HEK293T (cell line): ENCODE data around the gene MPHOSPH9.

Source experiments
- CTCF ChIA-PET: fragments of 350-600 bp; formaldehyde crosslinking; extraction: SDS; loops from one replicate; lab custom pipeline; 2021; ENCODE audit warnings: antibody characterized with exemption, inconsistent platforms; lab: Yijun Ruan, JAX
- POLR2A ChIA-PET: fragments of 350-600 bp; formaldehyde crosslinking; extraction: SDS; loops from one replicate; lab custom pipeline; 2020; ENCODE audit warnings: antibody characterized with exemption, inconsistent platforms; lab: Yijun Ruan, JAX
- DNase-seq: peaks from one replicate; pipeline ENCODE4 v3.0.0; 2012; ENCODE audit warnings: mixed read lengths; ENCODE audit errors: extremely low spot score
- ARNT ChIP-seq: fragments of 450-650 bp; IDR thresholded peaks from 2 replicates; pipeline ENCODE4 v1.6.1; 2017; ENCODE audit warnings: mild to moderate bottlenecking
- BHLHE40 ChIP-seq: fragments of 450-650 bp; IDR thresholded peaks from 2 replicates; pipeline ENCODE4 v1.6.1; 2016; ENCODE audit warnings: mild to moderate bottlenecking, moderate library complexity, borderline replicate concordance
- CTBP1 ChIP-seq: fragments of 450-650 bp; IDR thresholded peaks from 2 replicates; pipeline ENCODE4 v1.6.1; 2016; ENCODE audit warnings: borderline replicate concordance
- ELF4 ChIP-seq: fragments of 450-650 bp; IDR thresholded peaks from 2 replicates; pipeline ENCODE4 v1.6.1; 2017; ENCODE audit warnings: antibody characterized with exemption
- FOXA1 ChIP-seq: fragments of 450-650 bp; IDR thresholded peaks from 2 replicates; pipeline ENCODE4 v1.6.1; 2016; ENCODE audit warnings: mild to moderate bottlenecking
- FOXK2 ChIP-seq: fragments of 450-650 bp; IDR thresholded peaks from 2 replicates; pipeline ENCODE4 v1.6.1; 2016; ENCODE audit warnings: mild to moderate bottlenecking
- FOXM1 ChIP-seq: fragments of 450-650 bp; IDR thresholded peaks from 2 replicates; pipeline ENCODE4 v1.6.1; 2017; ENCODE audit warnings: mild to moderate bottlenecking, borderline replicate concordance
- HDGF ChIP-seq: fragments of 450-650 bp; IDR thresholded peaks from 2 replicates; pipeline ENCODE4 v1.6.1; 2017; ENCODE audit warnings: antibody characterized with exemption, borderline replicate concordance
- L3MBTL2 ChIP-seq: fragments of 450-650 bp; conservative IDR thresholded peaks from 2 replicates; pipeline ENCODE4 v1.6.1; 2016; ENCODE audit warnings: mild to moderate bottlenecking
- LEF1 ChIP-seq: fragments of 450-650 bp; IDR thresholded peaks from 2 replicates; pipeline ENCODE4 v1.6.1; 2017; ENCODE audit warnings: mild to moderate bottlenecking, borderline replicate concordance
- NFRKB ChIP-seq: fragments of 450-650 bp; IDR thresholded peaks from 2 replicates; pipeline ENCODE4 v1.6.1; 2016; ENCODE audit warnings: mild to moderate bottlenecking, moderate library complexity
- SP1 ChIP-seq: fragments of 450-650 bp; IDR thresholded peaks from 2 replicates; pipeline ENCODE4 v1.6.1; 2017
- SUZ12 ChIP-seq: fragments of 450-650 bp; IDR thresholded peaks from 2 replicates; pipeline ENCODE4 v1.6.1; 2016; ENCODE audit warnings: mild to moderate bottlenecking
- TARDBP ChIP-seq: fragments of 450-650 bp; IDR thresholded peaks from 2 replicates; pipeline ENCODE4 v1.6.1; 2016
- ZNF384 ChIP-seq: fragments of 450-650 bp; IDR thresholded peaks from 2 replicates; pipeline ENCODE4 v1.6.1; 2016
- TF ChIP-seq, protein P1 (sequence below): fragments of 450-650 bp; IDR thresholded peaks from 2 replicates; pipeline ENCODE4 v1.6.1; 2016

Gene MPHOSPH9

GRCh38 chr12:123148655-123149054 lies 84.3 kb downstream of the MPHOSPH9 start:
- POLR2A ChIA-PET = interaction anchor here (1.4 kb wide), 1 partner anchor 84 kb away, joined by 3 read pairs; no protein-coding TSS in a partner anchor
- CTCF ChIA-PET = interaction anchor here (0.6 kb wide), 1 partner anchor 64 kb away, joined by 3 read pairs; no protein-coding TSS in a partner anchor
- DNase-seq = no peak
- TF ChIP-seq FOXA1 = no peak
- no peak for TF ChIP-seq NFRKB
- TF ChIP-seq HDGF = no peak
- no peak for TF ChIP-seq TARDBP
- no peak for TF ChIP-seq SUZ12
- TF ChIP-seq, protein P1, sequence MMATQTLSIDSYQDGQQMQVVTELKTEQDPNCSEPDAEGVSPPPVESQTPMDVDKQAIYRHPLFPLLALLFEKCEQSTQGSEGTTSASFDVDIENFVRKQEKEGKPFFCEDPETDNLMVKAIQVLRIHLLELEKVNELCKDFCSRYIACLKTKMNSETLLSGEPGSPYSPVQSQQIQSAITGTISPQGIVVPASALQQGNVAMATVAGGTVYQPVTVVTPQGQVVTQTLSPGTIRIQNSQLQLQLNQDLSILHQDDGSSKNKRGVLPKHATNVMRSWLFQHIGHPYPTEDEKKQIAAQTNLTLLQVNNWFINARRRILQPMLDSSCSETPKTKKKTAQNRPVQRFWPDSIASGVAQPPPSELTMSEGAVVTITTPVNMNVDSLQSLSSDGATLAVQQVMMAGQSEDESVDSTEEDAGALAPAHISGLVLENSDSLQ = no peak
- no peak for TF ChIP-seq FOXM1
- no peak for TF ChIP-seq CTBP1
- TF ChIP-seq FOXK2 = no peak
- TF ChIP-seq SP1 = no peak
- TF ChIP-seq ARNT = no peak

DNA sequence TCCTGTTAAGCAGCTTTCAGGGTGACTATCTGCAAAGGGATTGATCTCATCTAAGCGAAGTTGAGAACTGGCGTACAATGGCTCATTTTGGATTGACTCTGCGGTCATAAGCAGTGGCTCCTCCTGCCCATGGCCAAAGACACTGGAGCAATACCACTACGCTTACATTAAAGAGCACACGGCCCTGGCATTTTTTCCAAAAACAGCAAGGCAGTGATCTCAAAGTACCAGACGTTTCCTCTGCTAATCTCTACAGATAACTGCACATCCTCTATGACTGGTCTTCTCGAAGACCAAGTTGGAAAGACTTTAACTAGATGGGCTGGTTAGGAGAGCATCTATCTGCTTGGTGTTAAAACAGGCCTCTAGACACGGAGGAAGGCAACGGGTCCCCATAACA lies 84.7 kb downstream of the MPHOSPH9 start:
- POLR2A ChIA-PET = no interaction called here
- no peak for TF ChIP-seq L3MBTL2
- TF ChIP-seq, protein P1 = no peak
- no peak for TF ChIP-seq FOXA1
- no peak for TF ChIP-seq TARDBP
- no peak for TF ChIP-seq ELF4
- no peak for TF ChIP-seq FOXK2
- no peak for TF ChIP-seq ARNT
- no peak for TF ChIP-seq SP1
- TF ChIP-seq LEF1 = no peak
- no peak for TF ChIP-seq ZNF384
- TF ChIP-seq HDGF = no peak
- TF ChIP-seq NFRKB = no peak
- TF ChIP-seq SUZ12 = no peak
- no peak for TF ChIP-seq BHLHE40
- TF ChIP-seq FOXM1 = no peak
- TF ChIP-seq CTBP1 = no peak
- CTCF ChIA-PET = no interaction called here
- no peak for DNase-seq

DNA sequence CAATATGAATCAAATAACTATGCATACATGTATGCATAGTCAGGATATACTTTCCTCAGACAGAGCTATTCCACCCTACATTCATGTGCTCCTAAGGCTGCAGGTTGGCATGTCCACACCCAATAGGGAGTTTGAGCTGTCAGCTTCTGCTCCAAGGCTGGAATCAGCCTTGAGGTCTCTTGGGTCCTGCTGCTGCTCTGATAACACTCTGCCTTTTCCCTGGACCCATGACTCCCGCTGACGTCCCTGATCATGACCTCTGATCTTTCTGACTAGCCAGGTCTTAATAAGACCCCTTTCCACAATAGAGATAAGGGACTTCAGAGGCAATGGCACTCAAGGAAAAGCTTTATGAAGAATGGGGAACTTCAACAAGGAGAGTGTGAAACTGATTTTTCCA lies 87.7 kb downstream of the MPHOSPH9 start:
- DNase-seq = no peak
- ChIA-PET CTCF (interaction anchor here (0.5 kb wide), 1 partner anchor 11 kb away, joined by 4 read pairs; no protein-coding TSS in a partner anchor), POLR2A (no interaction called here)
- TF ChIP-seq ZNF384 (no peak), FOXK2 (no peak), L3MBTL2 (no peak), CTBP1 (no peak), NFRKB (no peak), FOXA1 (no peak), FOXM1 (no peak), SUZ12 (no peak), HDGF (no peak), LEF1 (no peak)
- TF ChIP-seq, protein P1 = no peak

- TF ChIP-seq ELF4 = no peak
- no peak for TF ChIP-seq NFRKB
- no peak for TF ChIP-seq SP1
- no peak for DNase-seq
- ChIA-PET CTCF (interaction anchor here (0.6 kb wide), 1 partner anchor 37 kb away, joined by 4 read pairs; no protein-coding TSS in a partner anchor), POLR2A (interaction anchor here (0.9 to 3.3 kb wide), 2 partner anchors 9 to 89 kb away, joined by 3 to 9 read pairs; partner anchors contain the start of genes MPHOSPH9 and MTRFR)
Measured at GRCh38 chr12:123143736-123144461, 89.0 kb downstream of the MPHOSPH9 start.

DNA sequence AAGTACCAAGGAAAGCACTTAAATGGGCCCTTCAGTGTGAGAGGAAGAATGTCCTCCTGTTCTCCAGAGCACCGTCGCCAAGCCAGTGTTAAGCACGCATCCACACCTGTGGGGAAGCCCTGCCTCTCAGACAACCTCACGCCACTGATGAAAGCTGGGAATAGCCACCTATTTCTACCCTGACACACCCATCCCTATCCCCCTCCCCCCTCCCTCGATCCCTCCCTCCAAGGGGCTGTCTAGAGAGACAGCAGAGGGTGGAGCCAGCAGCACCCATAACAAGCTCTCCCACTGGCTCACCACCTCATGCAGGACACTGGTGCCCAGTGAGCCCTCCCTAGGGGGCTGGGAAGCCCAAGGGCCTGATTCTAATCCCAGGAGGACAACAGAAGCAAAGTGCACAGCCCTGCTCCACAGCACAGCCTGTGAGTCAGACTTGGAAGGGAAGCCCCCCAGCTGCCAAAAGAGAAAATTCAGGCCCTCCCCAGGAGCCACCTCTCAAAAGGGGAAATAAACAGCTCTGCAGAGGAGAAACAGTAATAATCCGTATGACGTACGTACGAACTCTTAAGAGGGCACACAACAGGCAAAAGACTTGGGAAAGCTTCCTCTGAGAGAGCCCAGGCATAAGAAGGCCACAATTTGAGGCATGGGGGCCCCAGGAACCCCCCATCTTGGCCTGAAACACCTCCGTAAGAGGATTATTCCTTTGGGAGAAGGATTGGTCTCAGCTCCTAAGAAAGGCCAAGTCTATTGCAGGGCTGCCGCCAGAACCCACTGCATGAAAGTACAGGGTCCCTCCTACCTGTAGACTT lies 89.8 kb downstream of the MPHOSPH9 start:
- TF ChIP-seq BHLHE40 = no peak
- TF ChIP-seq HDGF = no peak
- DNase-seq = no peak
- CTCF ChIA-PET = interaction anchor here (0.6 kb wide), 1 partner anchor 38 kb away, joined by 4 read pairs; no protein-coding TSS in a partner anchor
- POLR2A ChIA-PET = interaction anchor here (0.5 to 3.3 kb wide), 3 partner anchors 8 to 317 kb away, joined by 3 to 9 read pairs (median 3); partner anchors contain the start of genes MPHOSPH9 and MTRFR

DNA sequence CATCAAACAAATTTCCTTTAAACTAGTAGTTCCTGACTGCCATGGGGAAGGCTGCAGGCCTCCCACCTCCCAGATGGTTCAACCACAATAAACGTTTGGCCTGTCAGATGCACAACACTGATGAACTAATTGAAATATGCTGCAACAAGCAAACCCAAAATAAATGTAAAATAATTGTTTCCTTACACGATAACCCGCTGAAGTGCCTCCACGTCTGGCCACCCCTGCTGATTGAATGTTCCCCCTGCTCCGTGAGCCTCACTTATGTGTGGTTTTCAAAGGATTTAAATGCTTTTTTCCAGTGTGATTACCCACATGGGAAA lies 90.5 kb downstream of the MPHOSPH9 start:
- no peak for DNase-seq
- TF ChIP-seq FOXK2 (no peak), SP1 (no peak), FOXM1 (no peak), ZNF384 (no peak), CTBP1 (no peak), ARNT (no peak), FOXA1 (no peak), NFRKB (no peak), SUZ12 (no peak), LEF1 (no peak), HDGF (no peak), BHLHE40 (no peak), ELF4 (no peak)
- TF ChIP-seq, protein P1 = no peak
- POLR2A ChIA-PET = interaction anchor here (3.3 kb wide), 1 partner anchor 90 kb away, joined by 9 read pairs; the partner anchor contains the start of genes MPHOSPH9 and MTRFR
- CTCF ChIA-PET = no interaction called here
